Measurements from ENCODE around the gene PRDX5. TPM values are rescaled to one million over a fixed set of nuclear protein-coding genes. Genes with fewer than 3 reads are reported as not detected.

Gene PRDX5
- total RNA-seq, 1 donor from 2014 or later = 169 TPM

- no peak for DNase-seq
Measured at GRCh38 chr11:64324692-64325469, 7.0 kb downstream of the PRDX5 start.

GRCh38 chr11:64327375-64327774 lies 9.5 kb downstream of the PRDX5 start:
- no peak for DNase-seq

GRCh38 chr11:64327993-64328392 lies 10.1 kb downstream of the PRDX5 start:
- DNase-seq = no peak

- DNase-seq = no peak
Measured at GRCh38 chr11:64330888-64331287, 13.0 kb downstream of the PRDX5 start.

- DNase-seq = peak; percentile 67
Measured at GRCh38 chr11:64331569-64332371, 13.8 kb downstream of the PRDX5 start.

GRCh38 chr11:64333556-64333955 lies 15.6 kb downstream of the PRDX5 start:
- DNase-seq = no peak

GRCh38 chr11:64334764-64335735 lies 17.1 kb downstream of the PRDX5 start:
- DNase-seq = peak; percentile 57

GRCh38 chr11:64337538-64338249 lies 19.8 kb downstream of the PRDX5 start:
- no peak for DNase-seq

- DNase-seq = no peak
Measured at GRCh38 chr11:64338716-64339115, 20.8 kb downstream of the PRDX5 start.

GRCh38 chr11:64339286-64339685 lies 21.4 kb downstream of the PRDX5 start:
- DNase-seq = no peak

- DNase-seq = no peak
Measured at GRCh38 chr11:64339754-64340408, 22.0 kb downstream of the PRDX5 start, which contains the start of gene CCDC88B. Gene CCDC88B (plus strand): TSS chr11:64340204. CDS start chr11:64340267, 63 bp downstream.

GRCh38 chr11:64340671-64341335 lies 22.9 kb downstream of the PRDX5 start:
- no peak for DNase-seq

GRCh38 chr11:64341429-64341828 lies 23.5 kb downstream of the PRDX5 start:
- DNase-seq = no peak

- peak; percentile 85 for DNase-seq
Measured at GRCh38 chr11:64341851-64342791, 24.2 kb downstream of the PRDX5 start.

- no peak for DNase-seq
Measured at GRCh38 chr11:64342869-64343745, 25.2 kb downstream of the PRDX5 start.

GRCh38 chr11:64343767-64344559 lies 26.0 kb downstream of the PRDX5 start:
- DNase-seq = no peak

GRCh38 chr11:64344787-64345186 lies 26.9 kb downstream of the PRDX5 start:
- no peak for DNase-seq

Measured in tongue (tissue), 2 donors.